GM12873 (cell line): Measurements from ENCODE around the gene C11orf52.

Source experiments
- CTCF ChIP-seq: IDR thresholded peaks from 2 replicates; pipeline ENCODE4 v1.5.1; 2012; ENCODE audit warnings: low read depth, mild to moderate bottlenecking, moderate library complexity, low read length, control low read depth; ENCODE audit not compliant: insufficient read depth; ENCODE audit errors: missing control alignments

Gene C11orf52

DNA sequence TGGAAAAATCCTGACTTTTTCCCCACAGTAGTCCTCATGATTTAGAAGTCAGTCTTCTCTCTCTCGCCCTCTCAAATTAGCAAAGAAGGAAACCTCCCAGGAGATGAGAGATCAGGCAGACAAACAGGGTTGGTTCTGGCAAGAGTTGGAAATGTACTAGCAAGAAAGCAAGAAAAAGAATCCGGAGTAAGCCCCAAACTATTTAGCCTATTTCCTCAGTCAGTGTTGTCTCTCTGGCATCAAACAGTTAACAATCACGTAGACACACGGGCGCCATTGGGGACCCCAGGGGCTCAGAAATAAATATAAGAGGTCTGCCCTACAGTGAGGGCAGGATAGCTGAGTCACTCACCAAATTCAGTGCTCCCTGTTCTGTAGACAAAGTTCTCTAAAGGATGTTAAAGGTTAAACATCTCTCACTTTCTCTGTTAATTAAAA is 4.7 kb downstream of the C11orf52 start:
- no peak for TF ChIP-seq CTCF

- TF ChIP-seq CTCF: no peak
These were observed 5.2 kb downstream of the C11orf52 start for GRCh38 chr11:111923951-111924350.

GRCh38 chr11:111925953-111926352 is 7.2 kb downstream of the C11orf52 start:
- TF ChIP-seq CTCF: no peak

GRCh38 chr11:111926505-111927391 is 8.0 kb downstream of the C11orf52 start:
- TF ChIP-seq CTCF: no peak

DNA sequence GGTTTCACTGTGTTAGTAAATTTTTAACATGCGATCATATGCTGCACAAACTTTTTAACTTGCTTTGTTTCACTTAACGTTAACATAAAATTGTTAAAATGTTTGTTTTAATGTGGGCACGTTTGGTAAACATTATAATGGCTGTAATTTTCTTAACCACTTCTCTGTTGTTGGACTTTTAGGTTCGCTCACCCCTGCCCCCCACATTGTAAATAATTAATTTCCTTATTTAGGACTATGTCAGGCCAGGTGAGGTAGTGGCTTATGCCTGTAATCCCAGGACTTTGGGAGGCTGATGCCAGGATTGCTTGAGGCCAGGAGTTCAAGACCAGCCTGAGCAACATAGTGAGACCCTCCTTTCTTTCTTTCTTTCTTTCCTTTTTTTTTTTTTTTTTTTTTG is 11.8 kb downstream of the C11orf52 start:
- TF ChIP-seq CTCF: no peak

GRCh38 chr11:111932611-111932950 is 13.9 kb downstream of the C11orf52 start:
- TF ChIP-seq CTCF: no peak

GRCh38 chr11:111933872-111934271 is 15.2 kb downstream of the C11orf52 start:
- TF ChIP-seq CTCF: no peak
